HepG2 (cell line): ENCODE results near the gene FSD1. TPM values are rescaled to one million over a fixed set of nuclear protein-coding genes. Genes with fewer than 3 reads are reported as not detected.
A peak's percentile ranks its signal among the peaks of the same experiment; 100 is the strongest.

Source experiments
- ARHGAP35 ChIP-seq: sonication (generic); formaldehyde crosslinking; IDR thresholded peaks from 2 replicates; pipeline ENCODE4 v1.9.0; 2022; ENCODE audit warnings: mild to moderate bottlenecking, inconsistent platforms, moderate library complexity, missing genetic modification reagents, borderline replicate concordance
- PAX8 ChIP-seq: sonication (generic); formaldehyde crosslinking; IDR thresholded peaks from 2 replicates; pipeline ENCODE4 v1.8.0; 2022; ENCODE audit warnings: mild to moderate bottlenecking, missing genetic modification reagents, borderline replicate concordance
- RARG ChIP-seq: sonication (generic); formaldehyde crosslinking; IDR thresholded peaks from 2 replicates; pipeline ENCODE4 v1.4.0; 2020; ENCODE audit warnings: low read depth, mild to moderate bottlenecking, missing genetic modification reagents
- RNF2 ChIP-seq: fragments of 450-650 bp; conservative IDR thresholded peaks from 2 replicates; pipeline ENCODE4 v1.6.1; 2016; ENCODE audit warnings: low read depth
- ZFP41 ChIP-seq: sonication (generic); formaldehyde crosslinking; IDR thresholded peaks from 2 replicates; pipeline ENCODE4 v1.4.0; 2020; ENCODE audit warnings: mild to moderate bottlenecking, missing genetic modification reagents, borderline replicate concordance
- ZFX ChIP-seq: sonication (generic); formaldehyde crosslinking; IDR thresholded peaks from 2 replicates; pipeline ENCODE4 v1.4.0; 2020; ENCODE audit warnings: mild to moderate bottlenecking, low read depth, missing genetic modification reagents, moderate library complexity
- ZNF350 ChIP-seq: sonication (generic); formaldehyde crosslinking; IDR thresholded peaks from 2 replicates; pipeline ENCODE4 v1.4.0; 2020; ENCODE audit warnings: mild to moderate bottlenecking, low read depth, missing genetic modification reagents, borderline replicate concordance
- ZNF496 ChIP-seq: sonication (generic); formaldehyde crosslinking; IDR thresholded peaks from 2 replicates; pipeline ENCODE4 v1.8.1; 2023; ENCODE audit warnings: mild to moderate bottlenecking, moderate library complexity, missing genetic modification reagents; ENCODE audit not compliant: insufficient replicate concordance
- ZNF670 ChIP-seq: sonication (generic); formaldehyde crosslinking; IDR thresholded peaks from 2 replicates; pipeline ENCODE4 v1.8.0; 2022; ENCODE audit warnings: mild to moderate bottlenecking, missing genetic modification reagents, borderline replicate concordance
- ZNF746 ChIP-seq: sonication (generic); formaldehyde crosslinking; IDR thresholded peaks from 2 replicates; pipeline ENCODE4 v1.8.0; 2022; ENCODE audit warnings: mild to moderate bottlenecking, missing genetic modification reagents
- polyA plus RNA-seq, 8 experiments: library from polyadenylated mRNA; depleted of rRNA in 3 of 8; stranded (reverse) in 7 of 8; unstranded in 1 of 8; fragments of >200 nt; fragmentation: Illumina TruSeq in 4 of 8; extraction: Trizol in 4 of 8; gene quantifications; 2 replicates each; pipeline versions ENCODE4 v1.2.1 to v1.2.3, GENCODE V29; 2011 to 2016; ENCODE audit warnings: low read depth in 4 of 8, missing spikeins in 1 of 8, mixed read lengths in 1 of 8; ENCODE audit not compliant: insufficient read depth in 1 of 8
- total RNA-seq, 5 experiments: library from RNA; depleted of rRNA; stranded (reverse); fragments of >200 nt; fragmentation: Illumina TruSeq; extraction: Trizol; gene quantifications; 2 replicates each; pipeline ENCODE4 v1.2.3, GENCODE V29; 2016; ENCODE audit warnings: low read depth in 1 of 5
- TF ChIP-seq, protein P1 (sequence below): IDR thresholded peaks from 2 replicates; pipeline ENCODE4 v1.6.1; 2016; ENCODE audit warnings: missing compliant biosample characterization, missing genetic modification reagents, borderline replicate concordance
- TF ChIP-seq, protein P2 (sequence below), 2 experiments: fragments of 450-650 bp in 1 of 2; sonication (generic) in 1 of 2; formaldehyde crosslinking in 1 of 2; IDR thresholded peaks; 2 replicates each; pipeline versions ENCODE4 v1.6.1 to v1.8.0; 2016 to 2022; ENCODE audit warnings: antibody characterized with exemption in 1 of 2, mild to moderate bottlenecking in 1 of 2, missing genetic modification reagents in 1 of 2
- TF ChIP-seq, protein P3 (sequence below): sonication (generic); formaldehyde crosslinking; IDR thresholded peaks from 2 replicates; pipeline ENCODE4 v1.4.0; 2020; ENCODE audit warnings: missing genetic modification reagents, borderline replicate concordance
- TF ChIP-seq, protein P4 (sequence below): sonication (generic); formaldehyde crosslinking; IDR thresholded peaks from 2 replicates; pipeline ENCODE4 v1.8.1; 2023; ENCODE audit warnings: missing genetic modification reagents, mild to moderate bottlenecking, borderline replicate concordance

FSD1 gene
- total and polyA plus RNA-seq, 2 of the 13 experiments (the other 11 are each of a cell fraction or from before 2014, with no cell fraction given) = 0.29 to 0.66 TPM

DNA sequence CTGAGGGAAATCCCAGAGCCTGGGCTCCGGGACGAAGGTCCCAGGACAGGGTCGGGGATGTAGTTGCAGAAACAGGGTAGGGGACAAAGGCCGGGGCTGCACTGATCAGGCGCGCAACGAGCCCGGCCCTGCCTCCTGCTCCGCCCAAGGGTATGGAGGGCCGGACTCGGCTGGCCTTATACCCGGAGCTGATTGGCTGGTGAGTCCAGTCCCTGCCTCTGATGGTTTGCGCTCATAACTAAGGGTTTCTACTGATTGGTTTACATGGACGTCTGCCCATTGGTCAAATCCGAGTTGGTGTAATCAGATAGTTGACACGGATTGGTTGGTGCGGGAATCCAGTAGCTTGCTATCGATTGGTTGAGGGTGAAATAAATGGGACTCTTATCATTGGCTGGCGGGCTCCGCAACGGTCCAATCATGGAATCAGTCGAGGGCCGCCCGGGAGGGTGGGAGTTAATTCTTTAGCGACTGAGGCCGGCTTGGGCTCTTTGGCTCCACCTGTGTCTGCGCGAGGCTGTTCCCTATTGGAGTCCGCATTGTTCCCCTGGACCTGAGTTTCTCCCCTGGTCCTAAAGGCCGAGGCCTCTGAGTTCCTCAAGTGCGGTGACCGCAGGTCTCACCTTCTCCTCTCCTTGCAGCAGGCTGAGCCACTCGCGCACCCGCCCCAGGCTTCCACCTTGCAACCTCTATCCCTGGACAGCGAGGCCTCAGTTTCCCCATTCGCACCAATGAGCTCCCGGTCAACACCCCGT lies 38.4 kb downstream of the FSD1 start (continued):
- TF ChIP-seq ZNF350 (CRISPR knock-in tag) = peak; percentile 65; the same call in 1 of the 2 replicates
- TF ChIP-seq RARG (CRISPR knock-in tag) = no peak
- TF ChIP-seq ZNF496 = no peak
- TF ChIP-seq, protein P1, sequence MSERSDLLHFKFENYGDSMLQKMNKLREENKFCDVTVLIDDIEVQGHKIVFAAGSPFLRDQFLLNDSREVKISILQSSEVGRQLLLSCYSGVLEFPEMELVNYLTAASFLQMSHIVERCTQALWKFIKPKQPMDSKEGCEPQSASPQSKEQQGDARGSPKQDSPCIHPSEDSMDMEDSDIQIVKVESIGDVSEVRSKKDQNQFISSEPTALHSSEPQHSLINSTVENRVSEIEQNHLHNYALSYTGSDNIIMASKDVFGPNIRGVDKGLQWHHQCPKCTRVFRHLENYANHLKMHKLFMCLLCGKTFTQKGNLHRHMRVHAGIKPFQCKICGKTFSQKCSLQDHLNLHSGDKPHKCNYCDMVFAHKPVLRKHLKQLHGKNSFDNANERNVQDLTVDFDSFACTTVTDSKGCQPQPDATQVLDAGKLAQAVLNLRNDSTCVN (CRISPR knock-in tag) = no peak
- peak; percentile 84 for TF ChIP-seq ZFX (CRISPR knock-in tag)
- TF ChIP-seq RNF2 = no peak
- no peak; the same call in 1 of the 2 replicates for TF ChIP-seq ZNF746 (CRISPR knock-in tag)
- no peak for TF ChIP-seq PAX8 (CRISPR knock-in tag)
- 0 out of 2 replicates have a peak, but pooled peaks have one; percentile 5 for TF ChIP-seq ZNF670 (CRISPR knock-in tag)
- TF ChIP-seq ARHGAP35 = no peak; the same call in 1 of the 2 replicates
- TF ChIP-seq, protein P2, sequence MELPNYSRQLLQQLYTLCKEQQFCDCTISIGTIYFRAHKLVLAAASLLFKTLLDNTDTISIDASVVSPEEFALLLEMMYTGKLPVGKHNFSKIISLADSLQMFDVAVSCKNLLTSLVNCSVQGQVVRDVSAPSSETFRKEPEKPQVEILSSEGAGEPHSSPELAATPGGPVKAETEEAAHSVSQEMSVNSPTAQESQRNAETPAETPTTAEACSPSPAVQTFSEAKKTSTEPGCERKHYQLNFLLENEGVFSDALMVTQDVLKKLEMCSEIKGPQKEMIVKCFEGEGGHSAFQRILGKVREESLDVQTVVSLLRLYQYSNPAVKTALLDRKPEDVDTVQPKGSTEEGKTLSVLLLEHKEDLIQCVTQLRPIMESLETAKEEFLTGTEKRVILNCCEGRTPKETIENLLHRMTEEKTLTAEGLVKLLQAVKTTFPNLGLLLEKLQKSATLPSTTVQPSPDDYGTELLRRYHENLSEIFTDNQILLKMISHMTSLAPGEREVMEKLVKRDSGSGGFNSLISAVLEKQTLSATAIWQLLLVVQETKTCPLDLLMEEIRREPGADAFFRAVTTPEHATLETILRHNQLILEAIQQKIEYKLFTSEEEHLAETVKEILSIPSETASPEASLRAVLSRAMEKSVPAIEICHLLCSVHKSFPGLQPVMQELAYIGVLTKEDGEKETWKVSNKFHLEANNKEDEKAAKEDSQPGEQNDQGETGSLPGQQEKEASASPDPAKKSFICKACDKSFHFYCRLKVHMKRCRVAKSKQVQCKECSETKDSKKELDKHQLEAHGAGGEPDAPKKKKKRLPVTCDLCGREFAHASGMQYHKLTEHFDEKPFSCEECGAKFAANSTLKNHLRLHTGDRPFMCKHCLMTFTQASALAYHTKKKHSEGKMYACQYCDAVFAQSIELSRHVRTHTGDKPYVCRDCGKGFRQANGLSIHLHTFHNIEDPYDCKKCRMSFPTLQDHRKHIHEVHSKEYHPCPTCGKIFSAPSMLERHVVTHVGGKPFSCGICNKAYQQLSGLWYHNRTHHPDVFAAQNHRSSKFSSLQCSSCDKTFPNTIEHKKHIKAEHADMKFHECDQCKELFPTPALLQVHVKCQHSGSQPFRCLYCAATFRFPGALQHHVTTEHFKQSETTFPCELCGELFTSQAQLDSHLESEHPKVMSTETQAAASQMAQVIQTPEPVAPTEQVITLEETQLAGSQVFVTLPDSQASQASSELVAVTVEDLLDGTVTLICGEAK (IDR thresholded peaks at IDR 0.05) = no peak
- TF ChIP-seq, protein P2 (CRISPR knock-in tag; IDR thresholded peaks at IDR 0.05) = no peak; the same call in 1 of the 2 replicates
- TF ChIP-seq, protein P3, sequence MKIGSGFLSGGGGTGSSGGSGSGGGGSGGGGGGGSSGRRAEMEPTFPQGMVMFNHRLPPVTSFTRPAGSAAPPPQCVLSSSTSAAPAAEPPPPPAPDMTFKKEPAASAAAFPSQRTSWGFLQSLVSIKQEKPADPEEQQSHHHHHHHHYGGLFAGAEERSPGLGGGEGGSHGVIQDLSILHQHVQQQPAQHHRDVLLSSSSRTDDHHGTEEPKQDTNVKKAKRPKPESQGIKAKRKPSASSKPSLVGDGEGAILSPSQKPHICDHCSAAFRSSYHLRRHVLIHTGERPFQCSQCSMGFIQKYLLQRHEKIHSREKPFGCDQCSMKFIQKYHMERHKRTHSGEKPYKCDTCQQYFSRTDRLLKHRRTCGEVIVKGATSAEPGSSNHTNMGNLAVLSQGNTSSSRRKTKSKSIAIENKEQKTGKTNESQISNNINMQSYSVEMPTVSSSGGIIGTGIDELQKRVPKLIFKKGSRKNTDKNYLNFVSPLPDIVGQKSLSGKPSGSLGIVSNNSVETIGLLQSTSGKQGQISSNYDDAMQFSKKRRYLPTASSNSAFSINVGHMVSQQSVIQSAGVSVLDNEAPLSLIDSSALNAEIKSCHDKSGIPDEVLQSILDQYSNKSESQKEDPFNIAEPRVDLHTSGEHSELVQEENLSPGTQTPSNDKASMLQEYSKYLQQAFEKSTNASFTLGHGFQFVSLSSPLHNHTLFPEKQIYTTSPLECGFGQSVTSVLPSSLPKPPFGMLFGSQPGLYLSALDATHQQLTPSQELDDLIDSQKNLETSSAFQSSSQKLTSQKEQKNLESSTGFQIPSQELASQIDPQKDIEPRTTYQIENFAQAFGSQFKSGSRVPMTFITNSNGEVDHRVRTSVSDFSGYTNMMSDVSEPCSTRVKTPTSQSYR = no peak
- no peak for TF ChIP-seq ZFP41 (CRISPR knock-in tag)
- TF ChIP-seq, protein P4, sequence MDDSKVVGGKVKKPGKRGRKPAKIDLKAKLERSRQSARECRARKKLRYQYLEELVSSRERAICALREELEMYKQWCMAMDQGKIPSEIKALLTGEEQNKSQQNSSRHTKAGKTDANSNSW (CRISPR knock-in tag) = no peak
